Keratinocyte (primary cell): ENCODE results near the gene ANKRD17.

Experiments used
- CTCF ChIP-seq, 3 experiments: IDR thresholded peaks in 1 of 3; conservative IDR thresholded peaks in 1 of 3; optimal IDR thresholded peaks in 1 of 3; 2 replicates in 2 of 3; 3 replicates in 1 of 3; pipeline versions ENCODE3 to v1.5.1; 2011; ENCODE audit warnings: low read length in 3 of 3, mild to moderate bottlenecking in 3 of 3, moderate library complexity in 2 of 3, control low read depth in 1 of 3, inconsistent platforms in 1 of 3; ENCODE audit not compliant: insufficient read depth in 2 of 3; ENCODE audit errors: extremely low read depth in 1 of 3
- EZH2 ChIP-seq: IDR thresholded peaks from one replicate; pipeline ENCODE4 v1.6.1; 2012; ENCODE audit warnings: inconsistent platforms, mild to moderate bottlenecking, low read length, moderate library complexity

GRCh38 chr4:73028621-73029020, 230.0 kb downstream of the ANKRD17 start:
- TF ChIP-seq CTCF (optimal IDR thresholded peaks at IDR 0.05 in 1 of 3, IDR thresholded peaks at IDR 0.05 in 1 of 3, conservative IDR thresholded peaks at IDR 0.05 in 1 of 3; ENCODE audit: extremely low read depth in 1 of 3, insufficient read depth in 2 of 3, low read length in 3 of 3) (no peak), EZH2 (no peak)
